ENCODE data around the gene CARS1.
"Not testable (repeated sequence)": the region's sequence is repeated elsewhere in the genome, so short reads cannot be mapped to it uniquely, and the experiment has no call there.

Gene CARS1

GRCh38 chr11:3085052-3085451 is 27.8 kb upstream of the CARS1 start:
- Mint-ChIP-seq H3K27ac (no peak overlapping the region), H3K27me3 (peaks cover 24% of the 10 kb centered on the region), H3K4me1 (ENCODE audit: low read depth) (peaks cover 11% of the 10 kb centered on the region), H3K36me3 (ENCODE audit: low read depth) (peaks cover 27% of the 10 kb centered on the region), H3K9me3 (no peaks in the 10 kb centered on the region), H3K4me3 (no peak overlapping the region)
- intact Hi-C loops (cut with micrococcal nuclease): no loop called here

DNA sequence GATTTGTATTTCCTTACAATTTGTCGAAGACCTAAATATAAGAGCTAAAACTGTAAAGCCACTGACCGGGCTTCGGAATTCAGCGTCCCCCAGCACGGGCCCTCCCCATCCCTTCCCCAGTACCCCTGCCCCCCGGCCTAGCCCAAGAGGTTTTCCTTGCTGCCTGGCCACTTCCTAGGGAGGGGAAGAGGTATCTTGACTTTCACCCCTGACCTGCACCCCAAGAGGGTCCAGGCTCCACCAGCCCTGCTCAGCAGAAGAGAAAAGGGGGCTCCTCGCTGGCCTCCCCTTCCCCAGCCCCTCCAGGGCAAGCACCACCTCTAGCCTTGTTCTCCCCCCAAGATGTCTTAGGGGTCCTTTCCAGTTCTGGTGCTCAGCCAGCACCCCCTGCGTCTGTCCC is 26.1 kb upstream of the CARS1 start:
- H3K27ac Mint-ChIP-seq: no peak overlapping the region
- no peaks in the 10 kb centered on the region for H3K9me3 Mint-ChIP-seq
- H3K27me3 Mint-ChIP-seq: peaks cover 30% of the 10 kb centered on the region
- peaks cover 5% of the 10 kb centered on the region for H3K4me1 Mint-ChIP-seq (ENCODE audit: low read depth)
- H3K4me3 Mint-ChIP-seq: no peak overlapping the region
- peaks cover 13% of the 10 kb centered on the region for H3K36me3 Mint-ChIP-seq (ENCODE audit: low read depth)
- intact Hi-C loops (cut with micrococcal nuclease): no loop called here

- Mint-ChIP-seq H3K36me3 (ENCODE audit: low read depth) (no peaks in the 10 kb centered on the region), H3K27me3 (peaks cover 33% of the 10 kb centered on the region), H3K4me1 (ENCODE audit: low read depth) (no peaks in the 10 kb centered on the region), H3K9me3 (no peaks in the 10 kb centered on the region), H3K27ac (no peak overlapping the region), H3K4me3 (no peak overlapping the region)
- intact Hi-C loops (cut with micrococcal nuclease): no loop called here
These were observed 24.1 kb upstream of the CARS1 start for GRCh38 chr11:3081386-3081751.

- Mint-ChIP-seq H3K4me1 (ENCODE audit: low read depth) (no peaks in the 10 kb centered on the region), H3K36me3 (ENCODE audit: low read depth) (no peaks in the 10 kb centered on the region), H3K9me3 (no peaks in the 10 kb centered on the region), H3K4me3 (no peak overlapping the region), H3K27me3 (peaks cover 32% of the 10 kb centered on the region), H3K27ac (no peak overlapping the region)
- intact Hi-C loops (cut with micrococcal nuclease): no loop called here
These were observed 23.6 kb upstream of the CARS1 start for GRCh38 chr11:3080733-3081385.

DNA sequence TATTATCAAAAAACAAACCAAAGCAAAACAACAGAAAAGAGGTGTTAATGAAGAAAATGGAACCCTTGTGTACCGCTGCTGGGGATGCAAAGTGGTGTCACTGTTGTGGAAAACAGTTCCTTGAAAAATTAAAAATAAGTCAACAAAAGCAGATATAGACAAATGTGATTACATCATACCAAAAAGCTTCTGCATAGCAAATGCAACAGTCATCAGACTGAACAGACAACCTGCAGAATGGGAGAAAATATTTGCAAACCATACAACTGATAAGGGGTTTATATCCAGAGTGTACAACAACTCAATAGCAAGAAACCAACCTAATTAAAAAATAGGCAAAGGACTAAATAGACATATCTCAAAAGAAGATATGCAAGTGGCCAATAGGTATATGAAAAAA is 22.9 kb upstream of the CARS1 start:
- no peaks in the 10 kb centered on the region for H3K36me3 Mint-ChIP-seq (ENCODE audit: low read depth)
- no peaks in the 10 kb centered on the region for H3K4me1 Mint-ChIP-seq (ENCODE audit: low read depth)
- no peaks in the 10 kb centered on the region for H3K9me3 Mint-ChIP-seq
- H3K27me3 Mint-ChIP-seq: peaks cover 30% of the 10 kb centered on the region
- no peak overlapping the region for H3K27ac Mint-ChIP-seq
- intact Hi-C loops (cut with micrococcal nuclease): no loop called here
- no peak overlapping the region for H3K4me3 Mint-ChIP-seq

DNA sequence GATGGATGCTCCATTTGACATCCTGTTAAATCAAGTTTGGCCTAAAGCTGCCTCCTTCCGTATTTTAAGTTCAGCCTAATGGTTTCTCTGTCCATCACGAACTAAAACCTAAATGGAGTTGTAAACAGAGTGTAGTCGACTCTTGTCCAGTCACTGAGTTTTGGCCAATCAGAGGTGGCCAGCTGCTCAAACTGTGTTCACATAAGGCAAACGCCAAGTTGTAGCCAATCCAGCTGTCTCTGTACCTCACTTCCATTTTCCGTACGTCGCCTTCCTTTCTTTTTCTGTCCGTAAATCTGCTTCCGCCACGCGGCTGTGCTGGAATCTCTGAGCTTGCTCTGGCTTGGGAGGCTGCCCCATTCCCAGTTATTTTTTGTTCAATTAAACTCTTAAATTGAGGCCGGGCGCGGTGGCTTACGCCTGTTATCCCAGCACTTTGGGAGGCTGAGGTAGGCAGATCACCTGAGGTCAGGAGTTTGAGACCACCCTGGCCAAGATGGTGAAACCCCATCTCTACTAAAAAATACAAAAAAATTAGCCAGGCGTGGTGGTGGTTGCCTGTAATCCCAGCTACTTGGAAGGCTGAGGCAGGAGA is 20.7 kb upstream of the CARS1 start:
- Mint-ChIP-seq H3K9me3 (no peaks in the 10 kb centered on the region), H3K27ac (no peak overlapping the region), H3K36me3 (ENCODE audit: low read depth) (no peaks in the 10 kb centered on the region), H3K27me3 (peaks cover 20% of the 10 kb centered on the region), H3K4me1 (ENCODE audit: low read depth) (no peaks in the 10 kb centered on the region), H3K4me3 (no peak overlapping the region)
- intact Hi-C loops (cut with micrococcal nuclease): no loop called here

GRCh38 chr11:3077189-3077836 is 20.1 kb upstream of the CARS1 start:
- H3K9me3 Mint-ChIP-seq: no peaks in the 10 kb centered on the region
- no peaks in the 10 kb centered on the region for H3K4me1 Mint-ChIP-seq (ENCODE audit: low read depth)
- no peak overlapping the region for H3K27ac Mint-ChIP-seq
- H3K27me3 Mint-ChIP-seq: peaks cover 22% of the 10 kb centered on the region
- intact Hi-C loops (cut with micrococcal nuclease): no loop called here
- H3K4me3 Mint-ChIP-seq: no peak overlapping the region
- no peaks in the 10 kb centered on the region for H3K36me3 Mint-ChIP-seq (ENCODE audit: low read depth)

GRCh38 chr11:3074912-3075589 is 17.8 kb upstream of the CARS1 start:
- peaks cover 17% of the 10 kb centered on the region for H3K27me3 Mint-ChIP-seq
- intact Hi-C loops (cut with micrococcal nuclease): no loop called here
- no peak overlapping the region for H3K4me3 Mint-ChIP-seq
- H3K27ac Mint-ChIP-seq: no peak overlapping the region
- no peaks in the 10 kb centered on the region for H3K36me3 Mint-ChIP-seq (ENCODE audit: low read depth)
- H3K9me3 Mint-ChIP-seq: no peaks in the 10 kb centered on the region
- H3K4me1 Mint-ChIP-seq (ENCODE audit: low read depth): no peaks in the 10 kb centered on the region

DNA sequence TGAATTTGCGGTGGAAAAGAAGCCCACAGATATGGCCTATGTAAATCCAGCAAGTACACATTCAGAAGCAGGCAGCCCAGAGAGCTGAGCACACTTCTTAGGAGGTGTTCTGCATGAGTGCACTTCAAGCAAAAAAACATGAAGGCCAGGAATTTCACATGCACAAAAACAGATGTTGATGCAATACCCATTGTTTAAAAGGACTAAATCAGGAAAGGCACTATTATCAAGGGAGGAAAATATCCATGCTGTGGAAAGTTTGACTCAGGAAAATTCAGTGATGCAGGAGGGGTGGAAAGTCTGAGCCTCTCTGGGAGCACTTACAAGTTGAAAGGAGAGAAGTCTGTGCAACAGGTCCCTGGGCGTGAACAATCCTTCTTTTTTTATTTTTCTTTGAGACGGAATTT is 15.8 kb upstream of the CARS1 start:
- no peaks in the 10 kb centered on the region for H3K4me1 Mint-ChIP-seq (ENCODE audit: low read depth)
- H3K9me3 Mint-ChIP-seq: no peaks in the 10 kb centered on the region
- intact Hi-C loops (cut with micrococcal nuclease): no loop called here
- peaks cover 20% of the 10 kb centered on the region for H3K27me3 Mint-ChIP-seq
- no peak overlapping the region for H3K27ac Mint-ChIP-seq
- no peak overlapping the region for H3K4me3 Mint-ChIP-seq
- H3K36me3 Mint-ChIP-seq (ENCODE audit: low read depth): no peaks in the 10 kb centered on the region

DNA sequence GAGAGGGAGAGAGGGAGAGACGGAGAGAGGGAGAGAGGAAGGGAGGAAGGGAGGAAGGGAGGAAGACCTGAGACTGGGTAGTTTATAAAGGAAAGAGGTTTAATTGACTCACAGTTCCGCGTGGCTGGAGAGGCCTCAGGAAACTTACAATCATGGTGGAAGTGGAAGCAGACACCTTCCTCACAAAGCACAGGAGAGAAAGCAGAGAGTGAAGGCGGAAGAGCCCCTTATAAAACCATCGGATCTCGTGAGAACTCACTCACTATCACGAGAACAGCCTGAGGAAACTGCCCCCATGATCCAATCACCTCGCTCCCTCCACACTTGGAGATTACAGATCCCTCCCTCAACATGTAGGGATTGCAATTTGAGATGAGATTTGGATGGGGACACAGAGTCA is 12.2 kb upstream of the CARS1 start:
- H3K36me3 Mint-ChIP-seq (ENCODE audit: low read depth): no peaks in the 10 kb centered on the region
- H3K9me3 Mint-ChIP-seq: no peaks in the 10 kb centered on the region
- no peak overlapping the region for H3K4me3 Mint-ChIP-seq
- H3K4me1 Mint-ChIP-seq (ENCODE audit: low read depth): no peaks in the 10 kb centered on the region
- no peak overlapping the region for H3K27ac Mint-ChIP-seq
- intact Hi-C loops (cut with micrococcal nuclease): no loop called here
- H3K27me3 Mint-ChIP-seq: peaks cover 28% of the 10 kb centered on the region

GRCh38 chr11:3066308-3066707 is 9.1 kb upstream of the CARS1 start:
- H3K27ac Mint-ChIP-seq; H3K4me1 Mint-ChIP-seq (ENCODE audit: low read depth); H3K4me3 Mint-ChIP-seq; intact Hi-C loops (cut with micrococcal nuclease); H3K36me3 Mint-ChIP-seq (ENCODE audit: low read depth); H3K9me3 Mint-ChIP-seq: not testable (repeated sequence)
- H3K27me3 Mint-ChIP-seq: peaks cover 42% of the 10 kb centered on the region

- H3K4me3 Mint-ChIP-seq; H3K36me3 Mint-ChIP-seq (ENCODE audit: low read depth); H3K4me1 Mint-ChIP-seq (ENCODE audit: low read depth); H3K27ac Mint-ChIP-seq; H3K9me3 Mint-ChIP-seq; intact Hi-C loops (cut with micrococcal nuclease): not testable (repeated sequence)
- H3K27me3 Mint-ChIP-seq: peaks cover 42% of the 10 kb centered on the region
These were observed 7.5 kb upstream of the CARS1 start for GRCh38 chr11:3064709-3065108.

DNA sequence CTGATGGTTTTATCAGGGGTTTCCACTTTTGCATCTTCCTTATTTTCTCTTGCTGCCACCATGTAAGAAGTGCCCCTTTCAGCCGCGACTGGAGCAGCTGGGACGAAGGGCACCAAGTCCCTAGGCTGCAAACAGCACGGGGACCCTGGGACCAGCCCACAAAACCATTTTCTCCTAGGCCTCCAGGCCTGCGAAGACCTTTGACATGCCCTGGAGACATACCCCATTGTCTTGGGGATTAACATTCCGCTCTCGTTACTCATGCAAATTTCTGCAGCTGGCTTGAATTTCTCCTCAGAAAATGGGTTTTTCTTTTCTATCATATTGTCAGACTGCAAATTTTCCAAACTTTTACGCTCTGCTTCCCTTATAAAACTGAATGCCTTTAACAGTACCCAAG is 6.7 kb upstream of the CARS1 start:
- H3K27me3 Mint-ChIP-seq: peaks cover 37% of the 10 kb centered on the region
- H3K36me3 Mint-ChIP-seq (ENCODE audit: low read depth); H3K4me3 Mint-ChIP-seq; H3K27ac Mint-ChIP-seq; H3K9me3 Mint-ChIP-seq; intact Hi-C loops (cut with micrococcal nuclease); H3K4me1 Mint-ChIP-seq (ENCODE audit: low read depth): not testable (repeated sequence)

- H3K4me1 Mint-ChIP-seq (ENCODE audit: low read depth); H3K36me3 Mint-ChIP-seq (ENCODE audit: low read depth); H3K4me3 Mint-ChIP-seq; intact Hi-C loops (cut with micrococcal nuclease); H3K9me3 Mint-ChIP-seq; H3K27ac Mint-ChIP-seq: not testable (repeated sequence)
- peaks cover 34% of the 10 kb centered on the region for H3K27me3 Mint-ChIP-seq
These were observed 6.2 kb upstream of the CARS1 start for GRCh38 chr11:3063432-3063831.
